Astrocyte of the hippocampus (primary cell): ENCODE data around the gene SPARC.

ENCODE experiments used
- DNase-seq: peaks from one replicate; pipeline ENCODE4 v3.0.0; 2011; ENCODE audit warnings: low read depth, low spot score

The SPARC gene

DNA sequence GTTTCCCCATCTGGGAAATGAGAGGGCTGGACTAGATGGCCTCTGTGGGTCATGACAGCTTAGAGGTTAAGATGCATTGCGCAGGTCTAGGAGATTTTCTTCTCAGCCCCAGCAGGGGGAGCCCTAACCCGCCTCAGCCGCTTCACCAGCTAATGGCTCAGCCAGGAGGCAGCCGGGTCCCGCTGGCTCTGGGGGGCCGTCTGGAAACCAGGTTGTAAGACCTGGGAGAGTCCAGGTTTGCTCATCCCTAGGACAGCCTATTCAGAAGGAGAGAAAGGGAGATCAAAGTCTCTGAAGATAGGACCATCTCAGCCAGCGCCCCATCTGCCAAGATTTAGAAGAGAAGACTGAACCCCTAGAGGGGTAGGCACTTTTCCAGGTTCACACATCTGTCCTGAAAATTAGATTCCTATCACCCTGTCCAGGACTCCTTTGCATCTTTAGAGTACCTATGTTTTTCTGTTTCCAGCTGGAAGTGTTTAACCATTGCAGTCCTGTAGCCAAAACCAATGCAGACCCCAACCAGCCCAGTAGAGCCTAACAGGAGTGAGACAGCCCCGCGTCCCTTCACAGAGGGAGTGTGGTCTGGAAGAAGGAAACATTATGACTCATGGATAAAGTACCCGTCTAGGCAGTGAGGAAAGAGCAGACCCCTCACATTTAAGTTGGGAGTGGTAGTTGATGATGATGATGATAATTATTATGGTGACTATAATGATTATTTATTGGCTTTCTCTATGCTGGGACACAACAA, 27.5 kb downstream of the SPARC start:
- peak; percentile 91 for DNase-seq

DNA sequence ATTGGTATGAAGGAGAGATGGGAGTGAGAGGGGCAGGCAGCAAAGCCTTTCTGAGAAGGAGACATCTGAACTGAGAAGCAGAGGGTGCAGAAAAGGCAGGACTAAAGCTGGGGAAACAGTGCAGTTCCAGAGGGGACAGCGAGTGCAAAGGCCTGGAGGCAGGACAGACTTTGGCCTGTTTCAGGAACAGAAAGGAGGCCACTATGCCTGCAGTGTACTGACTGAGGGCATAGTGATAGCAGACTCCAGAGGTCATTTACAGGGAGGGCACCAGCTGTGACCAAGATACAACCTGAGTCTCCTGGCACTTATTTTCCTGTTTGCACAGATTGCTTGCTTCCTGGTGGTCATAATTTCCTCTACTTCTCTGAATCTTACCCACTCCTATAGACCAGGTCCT, 29.6 kb downstream of the SPARC start:
- DNase-seq, result no peak

DNA sequence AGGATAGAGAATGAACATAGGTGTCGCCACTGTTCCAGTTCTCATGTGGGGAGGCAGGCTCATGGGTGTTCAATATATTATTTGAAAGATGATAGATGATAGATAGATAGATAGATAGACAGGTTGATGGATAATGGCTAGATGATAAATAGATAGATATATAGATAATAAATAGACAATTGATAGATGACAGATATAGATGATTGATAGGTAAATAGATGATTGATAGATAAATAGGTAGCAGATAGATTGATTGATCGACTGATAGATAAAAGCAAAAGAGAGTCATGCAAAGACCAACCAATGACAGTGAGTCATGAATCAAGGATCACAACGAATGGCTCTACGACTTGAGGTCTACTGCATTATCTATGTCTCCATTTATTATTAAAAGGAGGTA, 30.4 kb downstream of the SPARC start:
- no peak for DNase-seq

DNA sequence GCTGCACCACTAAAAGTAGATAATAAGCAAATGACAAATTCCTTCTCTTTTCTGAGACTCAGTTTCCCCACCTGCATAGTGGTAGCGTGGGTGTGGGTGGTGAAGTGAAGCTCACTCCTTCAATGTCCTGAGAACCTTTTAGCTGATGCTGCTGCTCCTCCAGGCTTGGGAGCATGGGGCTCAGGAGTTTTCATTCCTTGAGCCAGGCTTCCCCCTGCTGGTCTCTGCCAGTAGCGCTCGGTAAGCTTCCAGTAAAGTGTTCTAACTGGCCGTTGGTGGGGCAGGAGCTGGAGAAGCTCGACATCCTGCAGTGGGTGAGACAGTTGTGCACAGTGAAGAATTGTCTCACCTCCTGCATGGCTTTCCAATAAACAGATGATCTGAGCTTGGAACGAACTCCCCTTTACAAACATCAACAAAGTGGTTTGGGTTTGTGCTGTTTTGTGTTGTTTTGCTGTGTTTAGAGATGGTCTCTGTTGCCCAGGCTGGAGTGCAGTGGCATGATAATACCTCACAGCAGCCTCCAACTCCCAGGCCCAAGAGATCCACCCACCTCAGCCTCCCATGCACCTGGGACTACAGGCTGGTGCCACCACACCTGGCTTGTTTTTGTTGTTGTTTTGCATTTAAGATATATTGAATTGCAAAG, 34.6 kb downstream of the SPARC start:
- peak; percentile 91 for DNase-seq

DNA sequence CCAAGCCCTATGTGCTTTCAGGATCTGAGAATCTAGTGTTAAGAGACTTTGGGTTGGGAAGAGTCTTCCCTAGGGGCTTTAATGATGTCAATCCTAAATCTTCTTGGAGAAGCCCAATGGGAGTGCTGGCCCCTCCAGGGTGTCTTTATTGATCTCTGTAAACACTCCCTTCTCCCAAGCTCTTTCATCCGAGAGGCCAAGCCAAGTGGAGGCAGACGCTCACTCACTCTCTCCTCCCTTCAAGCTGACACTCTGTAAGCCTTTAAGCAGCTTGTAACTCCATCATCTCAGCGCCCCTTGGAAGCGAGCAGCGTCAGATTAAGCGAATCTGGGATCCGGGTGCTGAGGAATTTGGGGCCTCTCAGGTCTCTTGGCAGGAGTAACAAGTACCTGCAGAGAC, 37.7 kb downstream of the SPARC start:
- DNase-seq, result no peak

DNA sequence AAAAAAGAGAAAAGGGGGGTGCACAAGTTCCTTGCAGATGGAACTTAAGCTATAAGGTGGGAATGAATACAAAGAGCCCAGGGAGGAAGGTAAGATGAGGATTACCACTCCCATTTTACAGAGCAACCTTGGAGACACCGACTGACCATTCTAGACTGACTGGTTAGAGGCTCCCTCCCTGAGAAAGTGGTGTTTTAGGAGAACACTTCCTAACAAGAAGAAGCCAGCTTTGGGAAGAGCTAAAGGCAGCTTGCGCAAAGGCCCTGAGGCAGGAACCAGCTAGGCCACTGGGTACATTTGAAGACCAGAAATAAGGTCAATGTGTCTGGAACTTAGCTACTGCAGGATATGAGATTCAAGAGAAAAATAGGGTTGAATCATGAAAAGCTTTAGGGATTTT, 38.6 kb downstream of the SPARC start:
- no peak for DNase-seq

DNA sequence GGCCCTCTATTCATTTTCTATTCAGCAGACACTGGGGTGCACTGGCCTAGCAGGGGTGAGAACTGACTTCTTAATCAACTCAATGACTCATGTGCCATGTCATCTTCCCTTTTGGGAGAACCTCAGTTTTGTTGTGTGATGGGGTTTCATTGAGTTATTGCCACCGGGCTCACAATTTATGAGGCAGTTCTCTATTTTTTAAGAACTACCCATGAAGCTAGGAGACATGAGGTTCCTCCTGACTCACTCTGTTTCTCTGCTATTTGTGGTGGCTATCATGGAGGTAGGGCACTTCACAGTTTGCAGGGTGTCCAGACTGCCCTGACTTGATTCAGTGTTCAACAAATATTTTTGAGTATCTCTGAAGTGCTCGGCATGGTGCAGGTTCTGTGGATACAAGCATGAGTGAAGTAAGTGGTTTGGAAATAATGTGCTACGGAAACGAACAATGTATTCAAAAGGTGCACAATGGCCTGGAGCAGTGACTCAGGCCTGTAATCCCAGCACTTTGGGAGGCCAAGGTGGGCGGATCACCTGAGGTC, 39.3 kb downstream of the SPARC start:
- no peak for DNase-seq

DNA sequence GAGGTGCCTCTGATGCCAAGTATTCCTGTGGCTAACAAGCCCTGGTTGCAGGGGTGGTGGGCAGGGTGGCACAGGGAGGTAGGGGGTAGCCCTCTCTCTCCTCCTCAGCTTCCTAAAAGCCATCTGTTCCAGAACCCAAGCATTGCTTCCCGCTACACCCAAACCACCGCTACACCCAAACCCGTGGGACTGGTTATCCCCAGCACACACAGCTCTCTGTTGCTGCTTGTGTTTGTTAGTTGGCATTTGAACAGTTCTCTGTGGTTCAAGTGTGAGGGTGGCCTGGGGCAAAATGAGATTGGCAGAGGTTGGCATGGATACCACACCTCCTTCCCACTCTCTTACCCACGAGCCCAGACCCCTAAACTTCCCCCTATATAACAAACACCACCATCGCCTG, 40.4 kb downstream of the SPARC start:
- no peak for DNase-seq

DNA sequence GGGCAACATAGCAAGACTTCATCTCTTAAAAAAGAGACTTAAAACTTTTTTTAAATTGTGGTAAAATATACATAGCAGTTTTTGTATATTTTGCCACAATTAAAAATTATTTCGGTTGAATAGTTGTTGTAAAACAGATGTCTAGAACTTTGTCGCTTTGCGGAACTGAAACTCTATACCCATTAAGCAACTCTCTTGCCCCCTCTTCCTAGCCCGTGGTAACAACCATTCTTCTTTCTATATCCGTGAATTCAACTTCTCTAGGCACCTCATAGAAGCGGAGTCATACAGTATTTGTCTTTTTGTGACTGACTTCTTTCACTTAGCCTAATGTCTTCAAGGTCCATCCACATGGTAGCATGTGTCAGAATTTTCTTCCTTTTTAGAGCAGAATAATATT, 43.3 kb downstream of the SPARC start:
- DNase-seq, result no peak

DNA sequence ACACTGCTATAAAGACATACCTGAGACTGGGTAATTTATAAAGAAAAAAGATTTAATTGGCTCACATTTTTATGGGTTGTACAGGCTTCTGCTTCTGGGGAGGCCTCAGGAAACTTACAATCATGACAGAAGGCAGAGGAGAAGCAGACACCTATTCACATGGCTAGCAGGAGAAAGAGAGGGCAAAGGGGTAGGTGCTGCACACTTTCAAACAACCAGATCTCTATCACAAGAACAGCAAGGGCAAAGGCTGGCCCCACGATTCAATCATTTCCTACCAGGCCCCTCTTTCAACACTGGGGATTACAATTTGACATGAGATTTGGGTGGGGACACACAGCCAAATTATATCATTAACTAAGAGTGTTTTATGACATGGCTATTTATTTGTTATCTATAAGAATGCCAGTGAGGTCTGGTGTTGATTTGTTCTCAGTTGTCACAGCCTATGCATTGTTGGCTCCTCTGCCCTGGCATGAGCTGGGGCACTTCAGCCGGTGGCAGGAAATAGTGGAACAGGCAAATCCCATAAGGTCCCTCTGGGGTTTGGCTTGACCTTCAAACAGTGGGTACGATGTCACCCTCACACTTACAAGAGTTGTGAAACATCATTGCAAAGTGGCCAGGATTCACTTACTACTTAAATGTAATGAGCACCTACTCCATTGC, 44.1 kb downstream of the SPARC start:
- no peak for DNase-seq

DNA sequence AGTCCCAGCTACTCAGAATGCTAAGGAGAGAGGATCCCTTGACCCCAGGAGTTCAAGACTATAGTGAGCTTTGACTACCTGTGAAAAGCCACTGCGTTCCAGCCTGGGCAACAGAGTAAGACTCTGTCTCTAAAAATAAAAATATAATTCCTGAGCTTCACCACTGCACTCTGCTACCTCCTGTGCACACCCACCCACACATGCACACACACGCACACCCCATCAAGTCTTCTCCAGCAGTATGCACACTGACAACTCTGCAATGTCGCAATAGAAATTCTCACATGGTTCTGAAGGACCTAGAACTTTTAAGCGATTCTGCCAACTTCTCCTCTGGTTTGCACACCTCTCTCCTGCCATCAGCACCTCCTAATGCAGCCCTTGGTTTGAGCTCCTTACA, 48.1 kb downstream of the SPARC start:
- no peak for DNase-seq

DNA sequence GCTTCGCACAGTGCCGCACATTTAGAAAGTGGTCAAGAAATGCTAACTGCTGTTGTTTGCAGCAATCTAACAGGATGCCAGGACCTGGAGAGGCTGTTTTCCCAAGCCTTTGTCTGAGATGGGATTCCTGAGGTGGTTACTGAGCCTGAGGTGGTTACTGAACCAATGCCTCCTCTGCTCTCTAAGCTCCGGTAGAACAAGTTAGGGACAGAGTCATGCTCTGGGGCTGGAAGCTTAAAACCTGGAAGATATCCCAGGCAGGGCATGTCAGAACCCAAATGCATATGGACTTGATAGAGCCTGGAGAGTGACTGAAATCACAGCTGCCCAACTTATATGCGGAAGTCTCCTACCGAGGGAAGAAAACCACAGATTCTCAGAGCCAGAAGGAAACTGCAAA, 49.0 kb downstream of the SPARC start:
- no peak for DNase-seq

DNA sequence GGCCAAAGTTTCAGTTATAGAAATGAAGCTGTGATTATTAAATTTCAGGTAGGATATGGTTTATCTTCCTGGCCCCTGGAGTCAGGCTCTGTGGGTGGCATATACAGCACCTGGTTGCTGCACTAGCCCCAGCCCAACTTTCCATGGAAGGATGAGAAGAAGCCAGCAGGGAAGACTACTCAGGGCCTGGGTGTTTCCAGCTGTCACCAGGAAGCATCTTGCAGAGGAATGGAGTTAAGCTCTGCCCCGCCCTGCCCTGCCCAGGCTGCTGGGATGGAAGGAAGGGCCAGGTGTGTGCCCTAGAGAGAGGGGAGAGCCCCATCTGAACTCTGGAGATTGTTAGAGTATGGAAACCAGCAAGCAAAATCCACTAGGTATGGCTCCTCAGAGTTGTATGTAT, 52.8 kb downstream of the SPARC start:
- no peak for DNase-seq

DNA sequence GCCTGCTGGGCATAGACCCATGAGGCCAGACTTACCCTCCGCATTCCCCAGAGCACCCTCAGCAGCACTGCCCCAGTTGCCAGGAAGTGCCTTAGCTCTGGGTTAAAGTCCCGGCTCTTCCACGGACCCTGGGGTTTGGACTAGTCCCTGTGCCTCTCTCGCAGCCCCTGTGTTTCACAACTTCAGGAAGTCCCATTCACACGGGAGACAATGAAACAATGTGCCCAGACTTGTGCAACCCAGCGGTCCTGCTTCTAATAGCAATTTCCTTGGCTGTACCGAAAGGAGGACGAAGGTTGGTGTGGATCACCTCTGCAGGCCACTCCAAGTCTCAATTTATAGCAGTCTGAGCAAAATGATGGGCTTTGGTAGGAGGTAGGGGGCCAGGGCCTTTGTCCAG, 53.8 kb downstream of the SPARC start:
- no peak for DNase-seq

DNA sequence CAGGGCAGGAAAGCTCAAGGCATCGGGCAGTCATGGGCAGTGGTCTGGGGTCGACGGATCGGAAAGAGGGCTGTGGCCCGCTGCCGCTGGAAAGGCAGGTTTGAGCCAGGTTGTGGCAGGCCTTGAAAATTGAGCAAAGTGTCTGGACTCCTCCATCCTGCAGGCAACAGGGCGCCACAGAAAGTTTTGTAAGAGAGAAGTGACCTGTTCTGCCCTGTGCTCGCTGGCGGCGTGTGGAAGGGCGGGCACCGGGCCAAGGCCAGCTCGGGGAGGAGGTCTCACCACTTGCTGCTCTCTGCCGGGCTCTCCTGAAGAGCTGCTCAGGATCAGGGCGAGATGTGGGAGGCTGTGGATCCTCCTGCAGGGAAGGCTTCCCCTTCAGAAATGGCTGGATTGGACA, 54.2 kb downstream of the SPARC start:
- DNase-seq, result no peak

DNA sequence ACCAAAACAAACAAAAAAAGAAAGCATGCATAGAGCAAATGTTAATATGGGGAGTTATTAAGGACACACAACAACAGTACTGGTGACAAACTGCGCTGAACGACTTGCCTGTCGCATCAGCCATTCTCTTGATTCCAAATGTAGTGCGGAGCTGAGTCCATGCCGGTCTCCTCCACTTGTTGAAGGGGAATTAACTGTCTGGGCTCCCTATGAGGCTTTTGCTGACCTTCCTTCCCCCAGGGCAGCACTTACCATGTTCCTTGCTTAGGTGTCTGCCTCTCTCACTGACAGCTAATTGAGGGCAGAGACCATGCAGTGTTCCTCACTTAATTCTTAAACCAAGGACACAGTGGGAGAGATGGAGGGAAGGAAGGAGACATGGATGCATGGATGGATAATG, 54.8 kb downstream of the SPARC start:
- DNase-seq, result no peak

DNA sequence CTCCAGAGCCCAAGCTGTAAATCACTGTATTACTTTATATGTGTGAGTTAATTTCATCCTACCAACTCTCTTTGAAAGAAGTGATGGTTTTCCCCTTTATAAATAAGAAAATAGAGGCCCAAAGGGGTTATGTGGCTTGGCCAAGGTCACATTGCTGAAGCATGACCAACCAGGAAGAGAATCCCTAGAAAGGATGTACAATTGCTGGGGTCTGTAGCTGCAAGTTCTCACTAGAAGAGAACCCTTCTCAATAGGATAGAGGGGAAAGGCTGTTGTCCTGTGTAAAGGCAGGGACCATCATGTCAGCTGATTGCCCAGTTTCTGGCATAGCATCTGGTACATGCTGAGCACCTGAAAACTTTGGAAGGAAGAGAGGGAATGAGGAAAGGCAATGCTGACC, 56.6 kb downstream of the SPARC start:
- no peak for DNase-seq

DNA sequence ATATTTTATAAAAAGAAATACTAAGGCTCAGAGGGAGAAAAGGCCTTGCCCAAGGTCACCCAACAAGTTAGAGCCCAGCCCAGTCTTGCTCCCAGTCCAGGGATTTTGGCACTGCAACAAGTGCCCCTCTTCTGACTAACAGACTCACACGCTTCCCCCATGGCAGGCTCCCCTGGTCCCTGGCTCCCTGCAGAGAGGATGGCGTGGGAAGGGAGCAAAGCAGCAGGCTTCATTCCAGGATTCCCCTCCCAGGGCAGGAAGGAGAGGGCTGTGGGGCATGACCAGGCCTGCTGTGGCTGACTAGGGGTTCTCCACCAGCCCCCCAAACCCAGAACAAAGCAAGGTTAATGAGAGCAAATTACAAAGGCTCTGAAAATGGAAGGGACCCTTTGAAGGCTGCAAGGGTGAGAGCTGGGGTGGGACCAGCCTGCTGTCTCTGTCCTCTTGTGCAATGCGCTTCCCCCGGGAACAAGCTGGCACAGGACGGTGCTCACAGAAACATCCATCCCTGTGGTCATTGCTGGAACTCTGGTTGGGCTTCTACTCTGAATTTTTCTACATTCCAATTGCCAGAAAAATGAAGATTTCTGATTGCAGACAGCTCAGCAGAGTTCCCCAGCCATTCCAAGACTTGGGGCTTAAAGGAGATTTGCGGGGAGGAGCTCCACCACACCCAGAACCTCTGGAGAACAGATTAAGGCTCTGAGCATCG, 58.4 kb downstream of the SPARC start:
- peak; percentile 39 for DNase-seq

DNA sequence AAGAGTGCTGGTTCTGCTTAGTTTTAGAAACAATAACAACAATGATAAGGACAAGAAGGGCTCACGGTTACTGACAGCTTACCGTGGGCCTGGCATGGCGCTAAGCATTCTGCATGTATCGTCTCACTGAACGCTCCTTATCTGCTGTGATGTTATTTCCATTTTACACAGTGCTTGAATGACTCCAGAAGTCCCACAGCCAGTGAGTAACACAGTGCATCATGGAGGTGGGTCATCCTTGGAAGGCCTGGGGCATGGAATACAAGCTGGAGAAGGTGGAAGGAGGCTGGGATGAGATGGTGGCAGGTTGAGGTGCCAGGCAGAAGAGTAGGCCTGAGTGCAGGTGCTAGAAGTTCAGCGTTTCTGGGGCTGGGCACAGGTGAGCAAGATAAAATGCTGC, 59.1 kb downstream of the SPARC start:
- DNase-seq, result no peak

DNA sequence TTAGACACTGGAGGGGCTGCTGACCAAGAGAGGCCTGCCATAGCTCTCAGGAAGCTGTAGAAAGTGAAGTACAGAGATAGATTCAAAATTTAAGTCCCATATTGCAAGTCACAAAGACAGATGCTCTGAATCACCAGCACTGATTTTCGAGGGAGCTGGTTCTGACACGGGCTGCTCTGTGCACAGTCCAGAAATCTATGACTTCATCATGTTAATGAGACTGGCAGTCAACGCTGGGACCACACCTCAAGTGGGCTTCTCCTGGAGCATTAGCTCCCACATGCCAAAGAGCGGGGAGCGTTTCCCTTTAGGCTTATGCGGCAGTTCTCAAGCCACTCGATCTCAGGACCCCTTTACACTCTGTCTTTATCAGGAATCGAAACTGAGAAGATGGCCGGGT, 61.4 kb downstream of the SPARC start:
- DNase-seq, result no peak

DNA sequence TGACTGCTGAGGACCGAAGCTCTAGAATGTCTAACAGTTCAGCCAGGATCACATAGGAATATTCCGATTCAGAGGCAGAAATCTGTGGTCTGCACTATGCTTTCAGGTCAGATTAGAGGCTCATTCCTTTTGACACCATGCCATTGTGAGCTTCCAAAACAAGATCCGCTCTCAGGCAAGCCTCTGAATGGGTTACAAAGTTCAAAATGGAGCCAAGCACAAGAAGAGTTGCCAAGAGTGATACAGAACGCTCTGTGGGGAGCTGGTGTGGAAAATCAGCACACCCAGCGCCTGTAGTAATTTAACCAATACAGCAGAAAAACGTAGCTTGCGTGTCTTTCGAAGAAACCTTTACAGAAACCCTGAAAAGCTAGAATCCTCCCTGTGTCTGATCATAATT, 62.2 kb downstream of the SPARC start:
- DNase-seq, result peak; percentile 61
